K562 (cell line): Measurements from ENCODE around the gene GART. TPM values are rescaled to one million over a fixed set of nuclear protein-coding genes. Genes with fewer than 3 reads are reported as not detected.
A peak's percentile ranks its signal among the peaks of the same experiment; 100 is the strongest.

ENCODE experiments used
- ATAC-seq: fragments of 200-7000 bp; cut with Tn5 transposase; 3 replicates; pipeline ENCODE4 v1.9.1; 2020; ENCODE audit warnings: moderate library complexity
- BruUV-seq: library from RNA; stranded (reverse); fragments of 400-500 nt; replicated peaks from 2 replicates; lab custom pipeline; 2021; lab: Mats Ljungman, UMichigan
- CTCF ChIA-PET: fragments of 300-600 bp; formaldehyde crosslinking; extraction: SDS; loops from one replicate; lab custom pipeline; 2021; ENCODE audit warnings: low intra/inter-chr PET ratio; lab: Yijun Ruan, JAX
- POLR2A ChIA-PET: fragments of 300-600, 350-650 bp; sonication (Branson Sonifier 250); formaldehyde crosslinking; extraction: SDS; loops from one replicate; lab custom pipeline; 2021; ENCODE audit warnings: antibody characterized with exemption, inconsistent platforms; lab: Yijun Ruan, JAX
- DNase-seq, 4 experiments: peaks; one replicate each; pipeline versions ENCODE4 v3.0.0 to v3.0.0-alpha.2; 2011 to 2018; ENCODE audit warnings: low spot score in 3 of 4, mixed read lengths in 3 of 4; ENCODE audit errors: extremely low read depth in 1 of 4
- FAIRE-seq: peaks from 2 replicates; lab custom pipeline; 2011; peaks lifted over from hg19 to GRCh38; lab: Jason Lieb, UNC
- H2AFZ ChIP-seq: 2 replicates; pipeline ENCODE4 v1.6.0; 2011; ENCODE audit warnings: low read depth, low read length, control low read depth, inconsistent platforms
- H3K27ac ChIP-seq: fragments of 200-600 bp; 3 replicates; pipeline ENCODE4 v1.8.0; 2011; ENCODE audit warnings: low read depth, mild to moderate bottlenecking, control low read depth, inconsistent platforms, low read length, moderate library complexity, mixed read lengths; ENCODE audit errors: extremely low read depth
- H3K27me3 ChIP-seq, 2 experiments: fragments of 300-600 bp in 1 of 2; 2 replicates in 1 of 2; 3 replicates in 1 of 2; pipeline versions ENCODE4 v1.6.0 to v1.8.0; 2011; ENCODE audit warnings: inconsistent platforms in 2 of 2, low read length in 2 of 2, mild to moderate bottlenecking in 1 of 2, mixed read lengths in 1 of 2, moderate library complexity in 1 of 2; ENCODE audit not compliant: control insufficient read depth in 2 of 2, insufficient read depth in 2 of 2
- H3K36me3 ChIP-seq: fragments of 300-600 bp; 3 replicates; pipeline ENCODE4 v1.8.0; 2011; ENCODE audit warnings: mild to moderate bottlenecking, low read length, inconsistent platforms; ENCODE audit not compliant: control insufficient read depth, insufficient read depth
- H3K4me1 ChIP-seq, 2 experiments: fragments of 200-600 bp in 1 of 2; replicated peaks in 1 of 2; 2 replicates in 1 of 2; 3 replicates in 1 of 2; pipeline versions ENCODE4 v1.5.1 to v1.8.0; 2011; ENCODE audit warnings: inconsistent platforms in 2 of 2, low read length in 2 of 2, mild to moderate bottlenecking in 1 of 2, mixed read lengths in 1 of 2, moderate library complexity in 1 of 2; ENCODE audit not compliant: control insufficient read depth in 2 of 2, insufficient read depth in 2 of 2
- H3K4me2 ChIP-seq: 2 replicates; pipeline ENCODE4 v1.6.1; 2011; ENCODE audit warnings: low read length, control low read depth, inconsistent platforms, mixed read lengths; ENCODE audit not compliant: insufficient read depth
- H3K4me3 ChIP-seq: fragments of 200-600 bp; sonication (generic), shearing (Covaris generic); 2 replicates; pipeline ENCODE4 v1.5.1; 2016; ENCODE audit warnings: control low read depth, inconsistent platforms
- H3K79me2 ChIP-seq: fragments of 200-600 bp; 3 replicates; pipeline ENCODE4 v1.8.0; 2011; ENCODE audit warnings: low read length, inconsistent platforms; ENCODE audit not compliant: control insufficient read depth, insufficient read depth
- H3K9ac ChIP-seq, 2 experiments: 2 replicates each; pipeline versions ENCODE4 v1.6.0 to v1.6.1; 2011; ENCODE audit warnings: low read depth in 2 of 2, low read length in 2 of 2, control low read depth in 1 of 2, inconsistent platforms in 1 of 2, mild to moderate bottlenecking in 1 of 2, mixed read lengths in 1 of 2; ENCODE audit not compliant: insufficient read depth in 1 of 2
- H3K9me1 ChIP-seq: one replicate; pipeline ENCODE4 v1.6.0; 2011; ENCODE audit warnings: inconsistent platforms, mild to moderate bottlenecking, low read length, moderate library complexity; ENCODE audit not compliant: control insufficient read depth, insufficient read depth
- H3K9me3 ChIP-seq: replicated peaks from 2 replicates; pipeline ENCODE4 v1.5.1; 2011; ENCODE audit warnings: low read depth, low read length, inconsistent platforms; ENCODE audit not compliant: control insufficient read depth, insufficient read depth
- H4K20me1 ChIP-seq: replicated peaks from 2 replicates; pipeline ENCODE4 v1.6.1; 2011; ENCODE audit warnings: low read length, inconsistent platforms, mixed read lengths; ENCODE audit not compliant: control insufficient read depth, insufficient read depth
- CBX3 ChIP-seq, 2 experiments: IDR thresholded peaks; 1 replicate in 1 of 2; 2 replicates in 1 of 2; pipeline ENCODE4 v1.6.1; 2012; ENCODE audit warnings: inconsistent platforms in 2 of 2, low read length in 2 of 2, borderline replicate concordance in 1 of 2, control low read depth in 1 of 2
- FOXK1 ChIP-seq: sonication (generic); formaldehyde crosslinking; IDR thresholded peaks from 2 replicates; pipeline ENCODE4 v1.8.0; 2022; ENCODE audit warnings: missing genetic modification reagents, mild to moderate bottlenecking, borderline replicate concordance
- NR2C1 ChIP-seq, 2 experiments: fragments of 450-650 bp; IDR thresholded peaks; 2 replicates each; pipeline ENCODE4 v1.6.1; 2017; ENCODE audit warnings: mild to moderate bottlenecking in 2 of 2, antibody characterized with exemption in 1 of 2, inconsistent platforms in 1 of 2, missing compliant biosample characterization in 1 of 2, missing genetic modification characterization in 1 of 2
- PHF21A ChIP-seq: fragments of 450-650 bp; IDR thresholded peaks from 2 replicates; pipeline ENCODE4 v1.6.1; 2017; ENCODE audit warnings: low read depth, borderline replicate concordance
- RBM39 ChIP-seq: fragments of 200-400 bp; formaldehyde crosslinking; optimal IDR thresholded peaks from 2 replicates; pipeline ENCODE3; 2018; ENCODE audit warnings: low read depth, low read length
- TRIM24 ChIP-seq, 2 experiments: fragments of 450-650 bp; IDR thresholded peaks; 2 replicates each; pipeline ENCODE4 v1.6.1; 2016
- ZNF224 ChIP-seq: sonication (generic); formaldehyde crosslinking; IDR thresholded peaks from 2 replicates; pipeline ENCODE4 v1.8.0; 2022; ENCODE audit warnings: mild to moderate bottlenecking, missing genetic modification reagents
- ZNF668 ChIP-seq: fragments of 250-450 bp; sonication (Bioruptor Pico); IDR thresholded peaks from 2 replicates; pipeline ENCODE4 v1.8.0; 2022; ENCODE audit warnings: mild to moderate bottlenecking, inconsistent platforms
- WGBS: fragments of 100-300 bp; shearing (Covaris generic); methylation state at CpG from one replicate; pipeline ENCODE4 v1.1.6; 2016; ENCODE audit warnings: low coverage, mixed read lengths; ENCODE audit not compliant: insufficient coverage; ENCODE audit errors: missing lambda C conversion rate; 5-methylcytosine and 5-hydroxymethylcytosine counted together
- in situ Hi-C: fragments of 300-500 bp; cut with MboI; formaldehyde crosslinking; loops from 4 replicates; pipeline ENCODE4 v1.15.0; 2018; ENCODE audit warnings: inconsistent platforms, mixed read lengths
- intact Hi-C: fragments of 100-400 bp; cut with micrococcal nuclease; formaldehyde crosslinking; loops from 2 replicates; pipeline ENCODE4 v1.14.2; 2022
- polyA plus RNA-seq, 8 experiments: library from polyadenylated mRNA; depleted of rRNA in 4 of 8; stranded (reverse) in 5 of 8; unstranded in 3 of 8; fragments of >200 nt; fragmentation: Nextera tagmentation in 2 of 8; fragmentation: Illumina TruSeq in 1 of 8; extraction: Ambion mirVana in 2 of 8; extraction: Trizol in 1 of 8; gene quantifications; 2 replicates each; pipeline versions ENCODE4 v1.2.1 to v1.2.3, GENCODE V29; 2011 to 2014; ENCODE audit warnings: inconsistent platforms in 1 of 8, missing spikeins in 1 of 8
- total RNA-seq, 7 experiments: library from RNA; depleted of rRNA in 6 of 7; stranded (reverse); fragments of >200 nt in 6 of 7; fragmentation: Illumina TruSeq in 2 of 7; extraction: Trizol in 2 of 7; gene quantifications; 2 replicates each; pipeline versions ENCODE4 v1.2.1 to v1.2.3, GENCODE V29; 2011 to 2021; ENCODE audit warnings: low replicate concordance in 1 of 7
- TF ChIP-seq, protein P1 (sequence below): fragments of 200-400 bp; formaldehyde crosslinking; IDR thresholded peaks from 2 replicates; pipeline ENCODE4 v1.6.1; 2017; ENCODE audit warnings: mild to moderate bottlenecking, low read depth, low read length, moderate library complexity
- TF ChIP-seq, protein P2 (sequence below): fragments of 450-650 bp; IDR thresholded peaks from 2 replicates; pipeline ENCODE4 v1.6.1; 2016; ENCODE audit warnings: low read depth, mild to moderate bottlenecking, moderate library complexity
- TF ChIP-seq, protein P3 (sequence below), 2 experiments: fragments of 450-650 bp in 1 of 2; sonication (generic) in 1 of 2; formaldehyde crosslinking in 1 of 2; IDR thresholded peaks in 1 of 2; conservative IDR thresholded peaks in 1 of 2; 2 replicates each; pipeline versions ENCODE4 v1.6.1 to v1.8.1; 2016 to 2023; ENCODE audit warnings: mild to moderate bottlenecking in 2 of 2, moderate library complexity in 2 of 2, inconsistent platforms in 1 of 2, missing genetic modification reagents in 1 of 2

The GART gene
- total and polyA plus RNA-seq, 9 of the 15 experiments (the other 6 are each of a cell fraction or from before 2014, with no cell fraction given): 141 to 429 (median 349) TPM

GRCh38 chr21:33542640-33543504 lies 955 bp upstream of the GART start, which contains the start of gene SON (continued):
- TF ChIP-seq FOXK1 (peak; percentile 93; the same call in 1 of the 2 replicates), ZNF224 (CRISPR knock-in tag) (no peak)

GRCh38 chr21:33541105-33541711 lies 709 bp downstream of the GART start:
- intact Hi-C loops: loop anchor here (5.0 kb wide), 3 partner anchors 139 to 351 kb away; partner anchors contain the start of gene IFNGR2
- Histone ChIP-seq H3K4me2 (peak overlapping the region; percentile 94), H3K27ac (peak overlapping the region; percentile 99), H4K20me1 (peaks cover 17% of the 10 kb centered on the region), H3K9me3 (peaks cover 10% of the 10 kb centered on the region; the same call in 1 of the 2 replicates), H3K79me2 (peaks cover 98% of the 10 kb centered on the region), H3K9me1 (no peaks in the 10 kb centered on the region), H3K4me3 (peak overlapping the region; percentile 71), H3K36me3 (peaks cover 60% of the 10 kb centered on the region), H3K4me1 (peaks cover 3 to 13% of the 10 kb centered on the region in 2 experiments; a peak in 3 of 5 replicates), H3K27me3 (no peaks in the 10 kb centered on the region), H3K9ac (peak overlapping the region; percentile 95 to 98), H2AFZ (peak overlapping the region; percentile 90)
- ChIA-PET CTCF (no interaction called here), POLR2A (interaction anchor here (0.6 to 6.9 kb wide), 9 partner anchors 10 to 788 kb away, joined by 3 to 99 read pairs (median 6); partner anchors contain the start of gene TMEM50B)
- peak in 2 of 4 experiments; percentile 34 to 75 for DNase-seq
- BruUV-seq: no TSS peak
- under 1% methylated on average over 19 of the region's 19 CpGs for WGBS
- no peak for FAIRE-seq
- in situ Hi-C loops: no loop called here
- ATAC-seq: peak; percentile 8; the same call in 2 of the 3 replicates
- TF ChIP-seq, protein P1, sequence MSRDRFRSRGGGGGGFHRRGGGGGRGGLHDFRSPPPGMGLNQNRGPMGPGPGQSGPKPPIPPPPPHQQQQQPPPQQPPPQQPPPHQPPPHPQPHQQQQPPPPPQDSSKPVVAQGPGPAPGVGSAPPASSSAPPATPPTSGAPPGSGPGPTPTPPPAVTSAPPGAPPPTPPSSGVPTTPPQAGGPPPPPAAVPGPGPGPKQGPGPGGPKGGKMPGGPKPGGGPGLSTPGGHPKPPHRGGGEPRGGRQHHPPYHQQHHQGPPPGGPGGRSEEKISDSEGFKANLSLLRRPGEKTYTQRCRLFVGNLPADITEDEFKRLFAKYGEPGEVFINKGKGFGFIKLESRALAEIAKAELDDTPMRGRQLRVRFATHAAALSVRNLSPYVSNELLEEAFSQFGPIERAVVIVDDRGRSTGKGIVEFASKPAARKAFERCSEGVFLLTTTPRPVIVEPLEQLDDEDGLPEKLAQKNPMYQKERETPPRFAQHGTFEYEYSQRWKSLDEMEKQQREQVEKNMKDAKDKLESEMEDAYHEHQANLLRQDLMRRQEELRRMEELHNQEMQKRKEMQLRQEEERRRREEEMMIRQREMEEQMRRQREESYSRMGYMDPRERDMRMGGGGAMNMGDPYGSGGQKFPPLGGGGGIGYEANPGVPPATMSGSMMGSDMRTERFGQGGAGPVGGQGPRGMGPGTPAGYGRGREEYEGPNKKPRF: no peak
- TF ChIP-seq, protein P2, sequence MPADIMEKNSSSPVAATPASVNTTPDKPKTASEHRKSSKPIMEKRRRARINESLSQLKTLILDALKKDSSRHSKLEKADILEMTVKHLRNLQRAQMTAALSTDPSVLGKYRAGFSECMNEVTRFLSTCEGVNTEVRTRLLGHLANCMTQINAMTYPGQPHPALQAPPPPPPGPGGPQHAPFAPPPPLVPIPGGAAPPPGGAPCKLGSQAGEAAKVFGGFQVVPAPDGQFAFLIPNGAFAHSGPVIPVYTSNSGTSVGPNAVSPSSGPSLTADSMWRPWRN: 0 out of 2 replicates have a peak, but pooled peaks have one; percentile 13
- TF ChIP-seq NR2C1 (IDR thresholded peaks at IDR 0.05): no peak; the same call in 1 of the 2 replicates
- TF ChIP-seq NR2C1 (tag; IDR thresholded peaks at IDR 0.05): 0 out of 2 replicates have a peak, but pooled peaks have one; percentile 9
- TF ChIP-seq TRIM24 (IDR thresholded peaks at IDR 0.05): 0 out of 4 replicates have a peak, but pooled peaks have one; percentile 31 to 32
- TF ChIP-seq ZNF668: 0 out of 2 replicates have a peak, but pooled peaks have one; percentile 71
- TF ChIP-seq CBX3 (IDR thresholded peaks at IDR 0.05; ENCODE audit: borderline replicate concordance in 1 of 2, low read length in 2 of 2): peak in 1 of 2 experiments; percentile 52; a peak in 1 of 3 replicates
- TF ChIP-seq, protein P3, sequence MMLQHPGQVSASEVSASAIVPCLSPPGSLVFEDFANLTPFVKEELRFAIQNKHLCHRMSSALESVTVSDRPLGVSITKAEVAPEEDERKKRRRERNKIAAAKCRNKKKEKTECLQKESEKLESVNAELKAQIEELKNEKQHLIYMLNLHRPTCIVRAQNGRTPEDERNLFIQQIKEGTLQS (IDR thresholded peaks at IDR 0.05): peak; percentile 82
- TF ChIP-seq, protein P3 (CRISPR knock-in tag; conservative IDR thresholded peaks at IDR 0.05): no peak; the same call in 1 of the 2 replicates
- 0 out of 2 replicates have a peak, but pooled peaks have one; percentile 24 for TF ChIP-seq PHF21A
- peak; percentile 59 for TF ChIP-seq RBM39
